Panc1 (cell line): ENCODE measurements around the gene HTR1D. TPM values are rescaled to one million over a fixed set of nuclear protein-coding genes. Genes with fewer than 3 reads are reported as not detected.

Experiments used
- ATAC-seq: fragments of 200-7000 bp; cut with Tn5 transposase; 2 replicates; pipeline ENCODE4 v1.9.1; 2020; ENCODE audit warnings: mild to moderate bottlenecking, moderate library complexity
- BruUV-seq: library from RNA; stranded (reverse); fragments of 400-500 nt; replicated peaks from 2 replicates; lab custom pipeline; 2021; lab: Mats Ljungman, UMichigan
- CTCF ChIA-PET: fragments of 300-600 bp; sonication (Branson Sonifier 250); formaldehyde crosslinking; loops from one replicate; lab custom pipeline; 2022; ENCODE audit warnings: antibody characterized with exemption; lab: Charles Lee
- POLR2A ChIA-PET: fragments of 300-600 bp; sonication (Branson Sonifier 250); formaldehyde crosslinking; loops from one replicate; lab custom pipeline; 2022; ENCODE audit warnings: antibody characterized with exemption; lab: Charles Lee
- DNase-seq: peaks from one replicate; pipeline ENCODE4 v3.0.0-alpha.2; 2010; ENCODE audit warnings: low read depth, low spot score
- H3K27ac ChIP-seq: 2 replicates; pipeline ENCODE4 v1.5.1; 2011; ENCODE audit warnings: mild to moderate bottlenecking, low read length, inconsistent platforms
- H3K27me3 ChIP-seq: fragments of 200-500 bp; sonication (Bioruptor generic); 2 replicates; pipeline ENCODE4 v1.6.0; 2014; ENCODE audit warnings: low read length, inconsistent platforms; ENCODE audit not compliant: control insufficient read depth, insufficient read depth
- H3K36me3 ChIP-seq: fragments of 200-500 bp; sonication (Bioruptor generic); 2 replicates; pipeline ENCODE4 v1.5.1; 2014; ENCODE audit warnings: inconsistent platforms, mild to moderate bottlenecking, low read length, moderate library complexity; ENCODE audit not compliant: control insufficient read depth, insufficient read depth
- H3K4me1 ChIP-seq: 2 replicates; pipeline ENCODE4 v1.5.1; 2011; ENCODE audit warnings: inconsistent platforms, mild to moderate bottlenecking, low read length, moderate library complexity; ENCODE audit not compliant: control insufficient read depth, insufficient read depth
- H3K4me3 ChIP-seq, 2 experiments: 2 replicates each; pipeline ENCODE4 v1.5.1; 2011 to 2012; ENCODE audit warnings: low read depth in 2 of 2, low read length in 2 of 2, mild to moderate bottlenecking in 2 of 2, inconsistent platforms in 1 of 2, moderate library complexity in 1 of 2
- H3K9me3 ChIP-seq: fragments of 200-500 bp; sonication (Bioruptor generic); 2 replicates; pipeline ENCODE4 v1.5.1; 2014; ENCODE audit warnings: low read depth, mild to moderate bottlenecking, inconsistent platforms, low read length, moderate library complexity; ENCODE audit not compliant: control insufficient read depth, insufficient read depth
- POLR2AphosphoS5 ChIP-seq: IDR thresholded peaks from 2 replicates; pipeline ENCODE4 v1.6.1; 2012; ENCODE audit warnings: mild to moderate bottlenecking, low read depth, low read length, moderate library complexity
- SIN3A ChIP-seq: IDR thresholded peaks from 2 replicates; pipeline ENCODE4 v1.6.1; 2012; ENCODE audit warnings: low read depth, mild to moderate bottlenecking, low read length, moderate library complexity, borderline replicate concordance; ENCODE audit not compliant: insufficient read depth
- TCF7L2 ChIP-seq: IDR thresholded peaks from 2 replicates; pipeline ENCODE4 v1.6.1; 2011; ENCODE audit warnings: mild to moderate bottlenecking, low read depth, low read length, inconsistent platforms
- in situ Hi-C: cut with HindIII; loops from 2 replicates; pipeline ENCODE4 v1.10.0; 2016; ENCODE audit warnings: low sequenced_read_pairs, low pct_unique_long_range_greater_than_20kb
- intact Hi-C: fragments of 100-400 bp; cut with micrococcal nuclease; formaldehyde crosslinking; loops from one replicate; pipeline ENCODE4 v1.10.0; 2022; ENCODE audit not compliant: unreplicated experiment
- total RNA-seq: library from RNA; stranded (reverse); gene quantifications from one replicate; pipeline ENCODE4 v1.2.1, GENCODE V29; 2021; ENCODE audit not compliant: unreplicated experiment
- TF ChIP-seq, protein P1 (sequence below): fragments of 450-650 bp; IDR thresholded peaks from 2 replicates; pipeline ENCODE4 v1.5.1; 2017; ENCODE audit warnings: mild to moderate bottlenecking
- TF ChIP-seq, protein P2 (sequence below), 2 experiments: IDR thresholded peaks; 2 replicates each; pipeline ENCODE4 v1.6.1; 2011 to 2012; ENCODE audit warnings: low read depth in 2 of 2, control low read depth in 1 of 2, low read length in 1 of 2, mild to moderate bottlenecking in 1 of 2, moderate library complexity in 1 of 2; ENCODE audit not compliant: insufficient read depth in 1 of 2

HTR1D gene
- total RNA-seq, 1 experiment from 2014 or later, result 3.5 TPM

DNA sequence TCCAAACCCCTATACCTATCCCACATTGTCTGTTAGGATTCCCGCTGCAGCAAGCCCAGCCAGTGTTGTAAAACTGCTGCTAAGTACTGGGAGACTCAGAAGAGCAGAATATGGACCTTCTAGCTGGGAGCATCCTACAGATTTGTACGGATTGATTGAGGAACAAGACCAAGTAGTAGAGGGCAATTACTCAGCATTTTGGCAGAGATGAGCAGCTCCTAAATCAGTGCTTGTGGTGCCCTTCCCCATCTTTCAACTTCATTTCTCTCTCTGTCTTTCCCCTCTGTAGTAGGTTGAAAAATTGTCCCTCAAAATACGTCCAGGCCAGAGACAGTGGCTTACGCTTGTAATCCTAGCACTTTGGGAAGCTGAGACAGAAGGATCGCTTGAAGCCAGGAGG is 37.3 kb upstream of the HTR1D start:
- Histone ChIP-seq H3K36me3 (no peaks in the 10 kb centered on the region), H3K4me1 (no peaks in the 10 kb centered on the region), H3K9me3 (no peaks in the 10 kb centered on the region), H3K4me3 (no peak overlapping the region), H3K27ac (no peak overlapping the region), H3K27me3 (no peaks in the 10 kb centered on the region)
- POLR2A ChIA-PET, result interaction anchor here (0.6 kb wide), 1 partner anchor 90 kb away, joined by 3 read pairs; the partner anchor contains the start of gene HNRNPR
- ATAC-seq, result no peak
- BruUV-seq, result no TSS peak
- DNase-seq, result no peak
- in situ Hi-C loops, result no loop called here
- CTCF ChIA-PET, result interaction anchor here (0.5 to 0.6 kb wide), 2 partner anchors 551 to 1247 kb away, joined by 3 to 6 read pairs; no protein-coding TSS in a partner anchor
- intact Hi-C loops, result no loop called here
- TF ChIP-seq, protein P1, sequence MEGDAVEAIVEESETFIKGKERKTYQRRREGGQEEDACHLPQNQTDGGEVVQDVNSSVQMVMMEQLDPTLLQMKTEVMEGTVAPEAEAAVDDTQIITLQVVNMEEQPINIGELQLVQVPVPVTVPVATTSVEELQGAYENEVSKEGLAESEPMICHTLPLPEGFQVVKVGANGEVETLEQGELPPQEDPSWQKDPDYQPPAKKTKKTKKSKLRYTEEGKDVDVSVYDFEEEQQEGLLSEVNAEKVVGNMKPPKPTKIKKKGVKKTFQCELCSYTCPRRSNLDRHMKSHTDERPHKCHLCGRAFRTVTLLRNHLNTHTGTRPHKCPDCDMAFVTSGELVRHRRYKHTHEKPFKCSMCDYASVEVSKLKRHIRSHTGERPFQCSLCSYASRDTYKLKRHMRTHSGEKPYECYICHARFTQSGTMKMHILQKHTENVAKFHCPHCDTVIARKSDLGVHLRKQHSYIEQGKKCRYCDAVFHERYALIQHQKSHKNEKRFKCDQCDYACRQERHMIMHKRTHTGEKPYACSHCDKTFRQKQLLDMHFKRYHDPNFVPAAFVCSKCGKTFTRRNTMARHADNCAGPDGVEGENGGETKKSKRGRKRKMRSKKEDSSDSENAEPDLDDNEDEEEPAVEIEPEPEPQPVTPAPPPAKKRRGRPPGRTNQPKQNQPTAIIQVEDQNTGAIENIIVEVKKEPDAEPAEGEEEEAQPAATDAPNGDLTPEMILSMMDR, result no peak
- TF ChIP-seq TCF7L2 (no peak), POLR2AphosphoS5 (no peak), SIN3A (no peak)
- TF ChIP-seq, protein P2, sequence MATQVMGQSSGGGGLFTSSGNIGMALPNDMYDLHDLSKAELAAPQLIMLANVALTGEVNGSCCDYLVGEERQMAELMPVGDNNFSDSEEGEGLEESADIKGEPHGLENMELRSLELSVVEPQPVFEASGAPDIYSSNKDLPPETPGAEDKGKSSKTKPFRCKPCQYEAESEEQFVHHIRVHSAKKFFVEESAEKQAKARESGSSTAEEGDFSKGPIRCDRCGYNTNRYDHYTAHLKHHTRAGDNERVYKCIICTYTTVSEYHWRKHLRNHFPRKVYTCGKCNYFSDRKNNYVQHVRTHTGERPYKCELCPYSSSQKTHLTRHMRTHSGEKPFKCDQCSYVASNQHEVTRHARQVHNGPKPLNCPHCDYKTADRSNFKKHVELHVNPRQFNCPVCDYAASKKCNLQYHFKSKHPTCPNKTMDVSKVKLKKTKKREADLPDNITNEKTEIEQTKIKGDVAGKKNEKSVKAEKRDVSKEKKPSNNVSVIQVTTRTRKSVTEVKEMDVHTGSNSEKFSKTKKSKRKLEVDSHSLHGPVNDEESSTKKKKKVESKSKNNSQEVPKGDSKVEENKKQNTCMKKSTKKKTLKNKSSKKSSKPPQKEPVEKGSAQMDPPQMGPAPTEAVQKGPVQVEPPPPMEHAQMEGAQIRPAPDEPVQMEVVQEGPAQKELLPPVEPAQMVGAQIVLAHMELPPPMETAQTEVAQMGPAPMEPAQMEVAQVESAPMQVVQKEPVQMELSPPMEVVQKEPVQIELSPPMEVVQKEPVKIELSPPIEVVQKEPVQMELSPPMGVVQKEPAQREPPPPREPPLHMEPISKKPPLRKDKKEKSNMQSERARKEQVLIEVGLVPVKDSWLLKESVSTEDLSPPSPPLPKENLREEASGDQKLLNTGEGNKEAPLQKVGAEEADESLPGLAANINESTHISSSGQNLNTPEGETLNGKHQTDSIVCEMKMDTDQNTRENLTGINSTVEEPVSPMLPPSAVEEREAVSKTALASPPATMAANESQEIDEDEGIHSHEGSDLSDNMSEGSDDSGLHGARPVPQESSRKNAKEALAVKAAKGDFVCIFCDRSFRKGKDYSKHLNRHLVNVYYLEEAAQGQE (IDR thresholded peaks at IDR 0.05; ENCODE audit: insufficient read depth in 1 of 2, low read depth in 2 of 2, low read length in 1 of 2), result no peak

DNA sequence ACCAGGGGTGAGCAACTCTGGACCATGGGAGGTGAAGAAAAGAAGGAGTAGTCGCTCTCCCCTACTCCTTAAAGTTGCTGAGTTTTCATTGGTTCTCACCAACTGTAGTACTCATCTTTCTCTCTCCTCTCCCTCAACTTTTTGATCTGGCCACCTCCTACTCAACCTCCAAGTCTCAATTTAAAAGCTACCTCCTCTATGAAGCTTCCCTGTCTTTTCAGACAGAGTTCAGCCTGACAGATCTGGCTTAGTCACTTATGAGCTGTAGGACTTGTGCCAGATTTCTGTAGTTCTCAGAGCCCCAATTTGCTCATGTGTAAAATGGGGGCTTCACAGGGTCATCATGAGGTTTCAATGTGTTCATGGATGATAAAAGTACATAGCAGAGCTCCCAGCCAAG is 34.5 kb upstream of the HTR1D start:
- ChIA-PET CTCF (interaction anchor here (0.5 kb wide), 1 partner anchor 35 kb away, joined by 3 read pairs; the partner anchor contains the start of gene HTR1D), POLR2A (interaction anchor here (0.7 kb wide), 1 partner anchor 42 kb away, joined by 3 read pairs; no protein-coding TSS in a partner anchor)
- H3K27ac ChIP-seq, result no peak overlapping the region
- intact Hi-C loops, result no loop called here
- TF ChIP-seq SIN3A, result no peak
- TF ChIP-seq TCF7L2, result no peak
- TF ChIP-seq, protein P2 (IDR thresholded peaks at IDR 0.05; ENCODE audit: insufficient read depth in 1 of 2, low read depth in 2 of 2, low read length in 1 of 2), result no peak
- no peak for TF ChIP-seq POLR2AphosphoS5
- TF ChIP-seq, protein P1, result no peak
- BruUV-seq, result no TSS peak
- no peaks in the 10 kb centered on the region for H3K27me3 ChIP-seq
- DNase-seq (no peak), ATAC-seq (no peak)
- H3K9me3 ChIP-seq, result no peaks in the 10 kb centered on the region
- no peaks in the 10 kb centered on the region for H3K36me3 ChIP-seq
- no peaks in the 10 kb centered on the region for H3K4me1 ChIP-seq
- no peak overlapping the region for H3K4me3 ChIP-seq
- in situ Hi-C loops, result no loop called here
